HG02678 (cell line): ENCODE measurements around the gene CCDC188.

ENCODE experiments used
- ATAC-seq: cut with Tn5 transposase; IDR thresholded peaks from one replicate; pipeline ENCODE4 v1.9.1; 2021; ENCODE audit warnings: mild to moderate bottlenecking, moderate library complexity; ENCODE audit not compliant: unreplicated experiment

CCDC188 gene

GRCh38 chr22:20151276-20151588 is 377 bp upstream of the CCDC188 start:
- ATAC-seq = no peak

- ATAC-seq = no peak
Observed at GRCh38 chr22:20149257-20150250, 1.3 kb downstream of the CCDC188 start.

DNA sequence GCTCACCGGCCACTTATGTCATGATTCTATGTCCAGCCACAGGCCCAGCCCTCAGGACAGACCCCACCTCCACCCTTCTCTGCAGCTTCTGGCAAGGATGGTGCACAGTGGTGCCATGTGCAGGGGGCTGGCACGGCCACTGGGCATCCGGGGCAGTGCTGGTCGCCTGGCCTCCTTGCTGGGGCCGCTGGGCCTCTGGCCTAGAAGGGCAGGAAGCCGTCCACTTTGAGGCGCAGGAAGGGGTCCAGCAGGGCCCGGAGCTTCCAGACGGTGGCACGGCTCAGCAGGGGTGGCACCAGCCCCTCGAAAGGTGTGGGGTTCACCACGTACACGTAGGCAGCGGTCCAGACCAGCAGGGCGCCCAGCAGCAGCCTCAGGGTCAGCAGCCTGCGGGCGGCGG is 2.4 kb downstream of the CCDC188 start:
- ATAC-seq = no peak

DNA sequence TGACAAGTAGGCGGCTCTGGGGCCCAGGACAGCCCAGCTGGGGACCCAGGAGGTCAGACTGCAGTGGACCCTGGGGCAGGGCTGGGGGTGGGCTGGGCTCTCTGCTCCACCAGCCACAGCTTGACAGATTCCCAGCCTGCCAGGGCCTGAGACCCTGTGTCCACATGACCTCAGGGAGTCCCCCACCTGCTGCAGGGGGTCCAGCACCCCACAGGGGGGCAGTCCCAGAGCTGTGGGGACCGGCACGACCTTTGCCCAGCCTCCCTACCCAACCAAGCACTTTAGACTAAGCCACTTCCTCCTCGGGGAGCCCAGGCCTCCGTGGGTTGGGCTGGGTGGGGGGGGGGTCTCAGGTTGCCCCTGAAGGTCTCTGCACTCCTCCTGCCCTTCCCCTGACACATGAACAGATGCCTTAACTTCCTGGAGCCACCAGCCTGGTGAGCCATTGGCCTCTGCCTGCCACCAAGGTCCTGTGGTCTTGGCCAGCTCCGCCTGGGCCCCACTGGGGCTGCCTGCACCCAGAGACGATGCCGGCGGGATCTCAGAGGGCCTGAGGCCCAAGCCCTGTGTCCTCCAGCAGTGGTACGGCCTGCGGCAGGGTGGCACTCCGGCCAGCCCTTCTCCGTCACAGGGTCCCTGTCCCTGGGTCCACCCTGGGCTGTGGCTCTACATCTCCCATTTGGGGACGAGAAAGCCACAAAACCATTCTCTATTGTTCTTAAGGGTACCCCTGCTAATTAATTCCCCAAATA is 3.4 kb downstream of the CCDC188 start:
- peak; percentile 12 for ATAC-seq

DNA sequence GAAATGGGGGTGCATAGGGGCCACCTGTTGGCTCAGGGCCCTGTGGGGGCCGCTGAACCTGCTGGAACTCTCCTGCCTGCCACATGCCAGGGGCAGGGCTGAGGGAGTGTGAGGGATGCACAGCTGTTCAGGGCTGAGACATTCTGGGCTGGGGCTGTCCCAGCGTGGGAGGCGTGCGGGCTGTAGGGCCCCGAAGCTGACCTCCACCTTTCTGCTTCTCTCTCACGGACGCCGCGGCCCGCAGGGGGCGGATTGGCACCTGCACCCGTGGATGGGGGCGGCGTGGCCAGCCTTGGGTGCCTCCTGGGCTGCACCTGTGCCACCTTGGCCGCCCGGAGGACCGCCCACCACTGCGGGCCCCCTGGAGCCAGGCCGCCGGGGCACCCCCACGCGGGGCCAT is 4.1 kb downstream of the CCDC188 start:
- peak; percentile 61 for ATAC-seq

DNA sequence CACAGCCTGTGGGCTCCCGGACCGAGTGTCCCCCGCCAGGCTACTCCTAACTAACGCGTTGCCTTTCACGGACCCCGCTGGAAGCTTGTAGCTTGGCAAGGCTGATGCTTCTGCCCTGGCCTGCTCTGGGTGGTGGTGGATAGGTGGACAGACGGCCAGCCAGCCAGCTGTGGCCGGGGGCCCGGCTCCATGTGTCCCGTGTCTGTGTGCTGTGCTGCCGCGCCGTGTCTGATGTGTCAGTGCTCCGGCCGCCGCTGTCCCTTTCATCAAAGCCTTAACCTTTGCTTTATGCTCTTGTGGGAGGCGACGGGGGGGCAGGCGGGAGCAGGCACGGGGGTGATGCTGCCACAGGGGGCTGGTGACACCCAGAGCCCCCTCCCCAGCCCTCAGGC is 5.0 kb downstream of the CCDC188 start:
- ATAC-seq = no peak

DNA sequence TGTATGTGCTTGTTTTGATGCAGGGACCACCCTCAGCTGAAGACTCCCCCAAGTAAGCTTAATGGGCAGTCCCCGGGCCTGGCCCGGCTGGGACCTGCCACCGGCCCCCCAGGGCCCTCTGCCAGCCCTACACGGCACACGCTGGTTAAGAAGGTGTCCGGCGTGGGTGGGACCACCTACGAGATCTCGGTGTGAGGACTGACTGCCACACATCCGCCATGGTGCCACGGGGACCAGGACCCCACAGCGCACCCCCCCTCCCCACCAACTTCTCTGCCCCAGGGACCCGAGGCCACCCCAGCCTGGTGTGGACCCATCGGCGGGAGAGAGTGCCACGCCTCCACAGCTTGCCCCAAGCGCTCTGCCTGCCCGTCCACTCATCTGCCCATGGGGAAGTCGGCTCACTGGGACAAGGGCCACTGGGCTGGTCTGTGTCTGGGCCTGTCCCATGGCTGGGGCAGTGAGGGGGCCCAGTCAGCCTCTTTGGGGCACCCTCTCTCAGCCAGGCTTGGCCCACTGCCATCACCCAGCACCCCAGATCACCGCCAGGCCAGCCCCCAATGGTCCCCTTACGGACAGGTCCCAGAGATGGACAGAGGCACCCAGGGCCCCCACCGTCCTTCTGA is 5.5 kb downstream of the CCDC188 start:
- no peak for ATAC-seq

- no peak for ATAC-seq
Observed at GRCh38 chr22:20143883-20144665, 6.8 kb downstream of the CCDC188 start.

- ATAC-seq = no peak
Observed at GRCh38 chr22:20142711-20143621, 7.9 kb downstream of the CCDC188 start.

DNA sequence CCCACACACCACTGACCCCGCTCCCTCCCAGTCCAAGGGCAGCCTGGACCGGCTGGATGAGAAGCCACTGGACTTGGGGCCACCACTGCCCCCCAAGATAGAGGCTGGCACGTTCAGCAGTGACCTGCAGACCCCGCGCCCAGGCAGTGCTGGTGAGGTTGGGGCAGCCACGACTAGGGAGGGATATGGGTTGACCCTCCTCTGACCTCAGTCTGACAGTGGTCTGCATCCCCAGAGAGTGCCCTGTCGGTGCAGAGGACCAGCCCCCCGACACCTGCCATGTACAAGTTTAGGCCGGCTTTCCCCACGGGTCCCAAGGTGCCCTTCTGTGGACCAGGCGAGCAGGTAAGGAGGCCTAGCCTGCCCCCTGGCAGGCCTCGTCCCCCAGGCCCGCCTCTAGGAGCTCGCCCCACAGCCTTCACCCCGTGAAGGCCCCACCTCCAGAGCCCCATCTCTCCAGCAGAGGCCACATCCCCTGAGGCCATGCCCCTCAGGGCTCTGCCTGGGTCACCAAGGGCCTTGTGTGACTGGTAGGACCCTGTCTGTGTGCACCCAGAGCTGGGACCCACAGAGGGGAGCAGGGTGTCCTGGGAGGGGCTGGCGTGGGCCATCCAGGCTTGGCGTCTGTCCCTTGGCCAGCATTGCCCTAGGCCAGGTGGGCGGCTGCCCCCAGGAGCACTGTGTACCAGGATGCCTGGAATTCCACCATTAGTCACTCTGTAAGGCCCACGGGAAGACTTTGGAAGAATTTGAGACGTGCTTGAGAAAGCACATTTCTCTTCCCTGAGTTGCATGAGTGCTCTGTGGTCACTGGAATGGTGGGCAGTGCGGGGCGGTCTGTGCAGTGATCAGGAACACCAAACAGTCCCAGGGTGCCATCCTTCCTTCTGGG is 9.4 kb downstream of the CCDC188 start:
- no peak for ATAC-seq

DNA sequence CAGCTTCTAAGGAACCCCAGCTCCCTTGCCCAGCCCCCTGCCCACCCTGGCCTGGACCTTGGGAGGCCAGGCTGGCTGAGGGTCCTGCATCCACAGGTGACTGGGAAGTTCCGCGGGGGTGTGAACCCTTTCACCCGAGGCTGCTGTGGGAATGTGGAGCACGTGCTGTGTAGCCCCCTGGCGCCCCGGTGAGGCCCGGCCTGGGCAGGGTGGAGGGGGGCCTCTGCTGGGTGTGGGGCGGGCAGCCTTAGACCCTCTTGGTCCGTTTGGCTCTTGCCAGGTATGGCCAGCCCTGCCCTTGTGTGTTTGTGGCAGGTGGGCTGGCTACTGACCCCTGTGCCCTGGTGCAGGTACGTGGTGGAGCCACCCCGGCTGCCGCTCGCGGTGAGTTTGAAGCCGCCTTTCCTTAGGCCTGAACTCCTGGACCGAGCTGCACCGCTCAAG is 10.3 kb downstream of the CCDC188 start:
- ATAC-seq = no peak

DNA sequence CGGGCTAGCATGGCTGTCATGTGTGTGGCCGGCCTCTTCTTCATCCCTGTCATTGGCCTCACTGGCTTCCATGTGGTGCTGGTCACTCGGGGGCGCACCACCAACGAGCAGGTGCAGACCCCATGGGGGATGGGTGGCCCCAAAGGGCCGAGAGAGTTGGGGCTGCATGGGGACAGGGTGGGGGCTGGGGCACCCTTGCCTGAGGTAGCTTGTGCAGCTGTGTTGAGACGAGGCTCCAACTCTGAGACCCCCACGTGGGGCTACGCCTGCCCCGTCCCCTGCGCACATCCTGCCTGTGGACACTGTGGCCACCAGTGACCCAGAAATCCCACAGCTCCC is 10.8 kb downstream of the CCDC188 start:
- no peak for ATAC-seq

DNA sequence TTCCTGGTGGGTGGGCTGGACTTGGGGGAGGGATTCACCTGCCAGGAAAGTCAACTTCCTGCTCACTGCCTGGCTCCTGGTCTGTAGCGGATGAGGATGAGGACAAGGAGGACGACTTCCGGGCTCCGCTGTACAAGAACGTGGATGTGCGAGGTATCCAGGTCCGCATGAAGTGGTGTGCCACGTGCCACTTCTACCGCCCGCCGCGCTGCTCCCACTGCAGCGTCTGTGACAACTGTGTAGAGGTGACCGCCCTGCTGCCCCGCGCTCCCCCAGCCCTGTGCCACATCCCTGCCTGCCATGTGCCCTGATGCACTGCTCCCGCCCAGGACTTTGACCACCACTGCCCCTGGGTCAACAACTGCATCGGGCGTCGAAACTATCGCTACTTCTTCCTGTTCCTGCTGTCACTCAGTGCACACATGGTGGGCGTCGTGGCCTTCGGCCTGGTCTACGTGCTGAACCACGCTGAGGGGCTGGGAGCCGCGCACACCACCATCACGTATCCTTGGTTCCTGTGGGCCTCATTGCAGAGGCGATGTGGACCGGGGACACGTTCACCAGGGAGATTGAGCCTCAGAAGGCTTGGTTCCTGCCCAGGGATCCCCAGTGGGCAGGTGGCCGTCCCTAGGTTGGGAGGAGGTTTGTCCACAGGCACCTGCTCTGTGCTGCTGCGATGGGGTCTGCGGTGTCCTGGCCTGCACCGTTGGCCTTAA is 11.3 kb downstream of the CCDC188 start:
- no peak for ATAC-seq

- ATAC-seq = no peak
Observed at GRCh38 chr22:20138868-20139267, 12.0 kb downstream of the CCDC188 start.

DNA sequence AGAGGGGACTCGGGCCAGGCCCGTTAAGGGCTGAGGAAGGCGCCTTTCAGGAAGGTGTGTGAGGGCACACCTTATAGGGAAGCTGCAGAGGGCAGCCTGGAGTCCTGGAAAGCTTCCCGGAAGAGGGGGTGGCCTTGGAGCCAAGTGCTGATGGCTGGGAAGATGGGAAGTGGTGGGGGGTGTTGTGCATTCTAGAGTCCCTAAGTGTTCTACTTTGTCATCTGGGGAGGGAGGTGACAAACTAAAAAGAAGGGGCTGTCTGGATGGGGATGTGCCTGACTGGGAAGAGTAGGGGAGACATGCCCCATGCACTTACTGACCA is 12.5 kb downstream of the CCDC188 start:
- no peak for ATAC-seq

GRCh38 chr22:20137671-20138416 is 13.0 kb downstream of the CCDC188 start:
- no peak for ATAC-seq

DNA sequence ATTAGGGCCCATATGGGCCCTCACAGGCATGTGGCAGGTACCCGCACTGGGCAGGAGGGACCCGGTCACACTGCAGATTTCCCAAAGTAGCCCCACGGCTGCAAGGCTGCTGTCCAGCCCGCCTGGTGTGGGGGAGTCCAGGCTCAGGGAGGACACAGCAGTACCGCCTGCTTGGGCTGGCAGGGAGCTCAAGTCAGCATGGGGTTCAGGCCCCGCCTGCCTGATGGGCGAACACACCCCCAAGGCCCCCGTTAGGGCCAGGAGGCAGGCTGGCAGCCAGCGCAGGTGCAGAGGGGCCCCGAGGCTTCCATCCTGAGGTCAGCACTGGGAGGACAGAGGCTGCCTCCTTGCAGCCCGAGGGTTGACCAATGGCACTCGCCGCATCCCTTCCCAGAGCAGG is 13.7 kb downstream of the CCDC188 start:
- ATAC-seq = no peak

GRCh38 chr22:20136603-20136873 is 14.3 kb downstream of the CCDC188 start:
- ATAC-seq = no peak
